Central memory CD8-positive, alpha-beta T cell (primary cell): Measurements from ENCODE around the gene TIGAR.

Experiments
- ATAC-seq: fragments of 150-1000 bp; cut with Tn5 transposase; replicated peaks from 2 replicates; pipeline ENCODE4 v1.10.0; 2022; ENCODE audit warnings: mild to moderate bottlenecking, moderate FRiP score, moderate number of reproducible peaks; ENCODE audit not compliant: poor library complexity, severe bottlenecking; ENCODE audit errors: extremely low read depth
- DNase-seq, 2 donors: peaks; one replicate each; pipeline ENCODE4 v3.0.0; 2021; ENCODE audit warnings: low spot score in 2 of 2
- H3K27ac Mint-ChIP-seq: one replicate; pipeline ENCODE4 v1.8.0; 2022; ENCODE audit warnings: low read depth, mild to moderate bottlenecking, moderate library complexity, mixed read lengths
- H3K27me3 Mint-ChIP-seq: one replicate; pipeline ENCODE4 v1.8.0; 2022; ENCODE audit warnings: mixed read lengths
- H3K36me3 Mint-ChIP-seq: one replicate; pipeline ENCODE4 v1.8.0; 2022; ENCODE audit warnings: mild to moderate bottlenecking, moderate library complexity, mixed read lengths; ENCODE audit not compliant: insufficient read depth
- H3K4me1 Mint-ChIP-seq: one replicate; pipeline ENCODE4 v1.8.0; 2022; ENCODE audit warnings: mixed read lengths
- H3K4me3 Mint-ChIP-seq: one replicate; pipeline ENCODE4 v1.8.0; 2022; ENCODE audit warnings: mild to moderate bottlenecking, moderate library complexity, mixed read lengths
- H3K9me3 Mint-ChIP-seq: one replicate; pipeline ENCODE4 v1.8.0; 2022; ENCODE audit warnings: mixed read lengths

Gene TIGAR

GRCh38 chr12:4277857-4278256 lies 43.2 kb upstream of the TIGAR start:
- Mint-ChIP-seq H3K27me3 (no peaks in the 10 kb centered on the region), H3K4me3 (no peak overlapping the region), H3K9me3 (no peaks in the 10 kb centered on the region), H3K4me1 (peaks cover 67% of the 10 kb centered on the region), H3K36me3 (peaks cover 77% of the 10 kb centered on the region), H3K27ac (peak overlapping the region; percentile 77)
- ATAC-seq (no peak), DNase-seq (no peak)

- Mint-ChIP-seq H3K9me3 (no peaks in the 10 kb centered on the region), H3K4me3 (peak overlapping the region; percentile 40), H3K36me3 (peaks cover 75% of the 10 kb centered on the region), H3K27me3 (no peaks in the 10 kb centered on the region), H3K4me1 (peaks cover 64% of the 10 kb centered on the region), H3K27ac (peak overlapping the region; percentile 77)
- DNase-seq (no peak), ATAC-seq (no peak)
Measured at GRCh38 chr12:4278329-4279197, 42.5 kb upstream of the TIGAR start.

- Mint-ChIP-seq H3K27me3 (no peaks in the 10 kb centered on the region), H3K4me3 (peak overlapping the region; percentile 40), H3K9me3 (no peaks in the 10 kb centered on the region), H3K27ac (peak overlapping the region; percentile 77), H3K36me3 (peaks cover 79% of the 10 kb centered on the region), H3K4me1 (peaks cover 68% of the 10 kb centered on the region)
- DNase-seq (no peak), ATAC-seq (no peak)
Measured at GRCh38 chr12:4279198-4279690, 41.8 kb upstream of the TIGAR start.

- Mint-ChIP-seq H3K27ac (peak overlapping the region; percentile 74), H3K27me3 (no peaks in the 10 kb centered on the region), H3K4me1 (peaks cover 79% of the 10 kb centered on the region), H3K36me3 (peaks cover 81% of the 10 kb centered on the region), H3K9me3 (no peaks in the 10 kb centered on the region), H3K4me3 (no peak overlapping the region)
- DNase-seq, result no peak
- no peak for ATAC-seq
Measured at GRCh38 chr12:4280351-4281163, 40.5 kb upstream of the TIGAR start.

GRCh38 chr12:4281173-4281654 lies 39.8 kb upstream of the TIGAR start:
- peaks cover 79% of the 10 kb centered on the region for H3K4me1 Mint-ChIP-seq
- no peaks in the 10 kb centered on the region for H3K9me3 Mint-ChIP-seq
- no peak overlapping the region for H3K4me3 Mint-ChIP-seq
- no peaks in the 10 kb centered on the region for H3K27me3 Mint-ChIP-seq
- peaks cover 81% of the 10 kb centered on the region for H3K36me3 Mint-ChIP-seq
- DNase-seq (no peak), ATAC-seq (no peak)
- peak overlapping the region; percentile 74 for H3K27ac Mint-ChIP-seq

GRCh38 chr12:4282103-4282891 lies 38.7 kb upstream of the TIGAR start:
- H3K4me1 Mint-ChIP-seq, result peaks cover 79% of the 10 kb centered on the region
- H3K4me3 Mint-ChIP-seq, result no peak overlapping the region
- peaks cover 82% of the 10 kb centered on the region for H3K36me3 Mint-ChIP-seq
- no peaks in the 10 kb centered on the region for H3K9me3 Mint-ChIP-seq
- H3K27ac Mint-ChIP-seq, result peak overlapping the region; percentile 69
- DNase-seq (no peak), ATAC-seq (no peak)
- H3K27me3 Mint-ChIP-seq, result no peaks in the 10 kb centered on the region

GRCh38 chr12:4282892-4283511 lies 38.0 kb upstream of the TIGAR start:
- ATAC-seq (no peak), DNase-seq (no peak)
- Mint-ChIP-seq H3K36me3 (peaks cover 84% of the 10 kb centered on the region), H3K4me3 (no peak overlapping the region), H3K9me3 (no peaks in the 10 kb centered on the region), H3K4me1 (peaks cover 83% of the 10 kb centered on the region), H3K27ac (peak overlapping the region; percentile 69), H3K27me3 (no peaks in the 10 kb centered on the region)

GRCh38 chr12:4283512-4284255 lies 37.3 kb upstream of the TIGAR start:
- DNase-seq (no peak), ATAC-seq (no peak)
- Mint-ChIP-seq H3K4me3 (peak overlapping the region; percentile 39), H3K9me3 (no peaks in the 10 kb centered on the region), H3K4me1 (peaks cover 83% of the 10 kb centered on the region), H3K27me3 (no peaks in the 10 kb centered on the region), H3K36me3 (peaks cover 84% of the 10 kb centered on the region), H3K27ac (peak overlapping the region; percentile 25)

GRCh38 chr12:4284306-4284705 lies 36.7 kb upstream of the TIGAR start:
- Mint-ChIP-seq H3K27me3 (no peaks in the 10 kb centered on the region), H3K27ac (peak overlapping the region; percentile 25), H3K4me3 (peak overlapping the region; percentile 39), H3K4me1 (peaks cover 84% of the 10 kb centered on the region), H3K9me3 (no peaks in the 10 kb centered on the region), H3K36me3 (peaks cover 83% of the 10 kb centered on the region)
- ATAC-seq (no peak), DNase-seq (no peak)

GRCh38 chr12:4285070-4285469 lies 35.9 kb upstream of the TIGAR start:
- Mint-ChIP-seq H3K27ac (no peak overlapping the region), H3K27me3 (no peaks in the 10 kb centered on the region), H3K4me1 (peaks cover 89% of the 10 kb centered on the region), H3K9me3 (no peaks in the 10 kb centered on the region), H3K36me3 (peaks cover 81% of the 10 kb centered on the region), H3K4me3 (no peak overlapping the region)
- ATAC-seq (no peak), DNase-seq (no peak)

- DNase-seq (no peak), ATAC-seq (no peak)
- Mint-ChIP-seq H3K36me3 (peaks cover 83% of the 10 kb centered on the region), H3K4me1 (peaks cover 92% of the 10 kb centered on the region), H3K27me3 (no peaks in the 10 kb centered on the region), H3K27ac (peak overlapping the region; percentile 80), H3K9me3 (no peaks in the 10 kb centered on the region), H3K4me3 (no peak overlapping the region)
Measured at GRCh38 chr12:4286228-4286627, 34.8 kb upstream of the TIGAR start.
